Measurements from ENCODE around the gene FAHD1.

DNA sequence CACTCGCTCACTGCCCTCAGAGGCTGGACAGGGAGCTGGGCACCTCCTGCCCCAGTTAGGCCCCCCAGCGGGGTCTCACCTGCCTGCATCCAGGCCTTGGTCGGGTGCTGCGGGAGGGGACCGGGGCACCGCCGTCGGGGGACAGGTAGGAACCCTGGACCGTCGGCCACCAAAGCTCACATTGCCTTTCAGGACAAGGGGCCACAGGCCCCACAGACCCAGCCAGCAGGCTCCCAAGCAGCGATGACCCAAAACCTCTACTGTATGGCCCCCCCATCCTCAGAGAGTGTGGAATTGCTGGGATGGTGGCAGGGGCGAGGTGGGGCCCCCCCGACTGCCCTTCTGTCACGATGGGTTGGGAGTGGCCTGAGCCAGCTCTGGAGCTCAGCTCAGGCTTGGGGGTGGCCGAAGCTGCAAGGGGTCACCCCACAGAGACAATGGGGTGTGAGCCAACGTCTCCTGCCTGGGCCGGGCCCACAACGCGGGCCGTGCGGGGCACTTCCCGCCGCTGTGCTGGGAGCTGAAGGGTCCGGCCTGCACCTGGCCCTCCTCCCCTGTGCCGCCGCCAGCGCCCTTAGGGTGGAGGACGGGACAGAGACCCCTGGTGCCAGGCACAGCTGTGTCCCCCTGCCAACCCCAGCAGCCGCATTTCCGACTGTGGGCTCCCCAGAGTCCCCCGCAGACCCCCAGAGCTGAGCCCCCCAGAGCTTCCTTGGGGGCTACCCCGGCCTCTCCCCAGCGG lies 34.0 kb upstream of the FAHD1 start:
- no peak for TF ChIP-seq POLR2A (IDR thresholded peaks at IDR 0.05)
- TF ChIP-seq, protein P1, sequence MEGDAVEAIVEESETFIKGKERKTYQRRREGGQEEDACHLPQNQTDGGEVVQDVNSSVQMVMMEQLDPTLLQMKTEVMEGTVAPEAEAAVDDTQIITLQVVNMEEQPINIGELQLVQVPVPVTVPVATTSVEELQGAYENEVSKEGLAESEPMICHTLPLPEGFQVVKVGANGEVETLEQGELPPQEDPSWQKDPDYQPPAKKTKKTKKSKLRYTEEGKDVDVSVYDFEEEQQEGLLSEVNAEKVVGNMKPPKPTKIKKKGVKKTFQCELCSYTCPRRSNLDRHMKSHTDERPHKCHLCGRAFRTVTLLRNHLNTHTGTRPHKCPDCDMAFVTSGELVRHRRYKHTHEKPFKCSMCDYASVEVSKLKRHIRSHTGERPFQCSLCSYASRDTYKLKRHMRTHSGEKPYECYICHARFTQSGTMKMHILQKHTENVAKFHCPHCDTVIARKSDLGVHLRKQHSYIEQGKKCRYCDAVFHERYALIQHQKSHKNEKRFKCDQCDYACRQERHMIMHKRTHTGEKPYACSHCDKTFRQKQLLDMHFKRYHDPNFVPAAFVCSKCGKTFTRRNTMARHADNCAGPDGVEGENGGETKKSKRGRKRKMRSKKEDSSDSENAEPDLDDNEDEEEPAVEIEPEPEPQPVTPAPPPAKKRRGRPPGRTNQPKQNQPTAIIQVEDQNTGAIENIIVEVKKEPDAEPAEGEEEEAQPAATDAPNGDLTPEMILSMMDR (IDR thresholded peaks at IDR 0.05 in 4 of 5, conservative IDR thresholded peaks at IDR 0.05 in 1 of 5) = no peak
